Measurements from ENCODE around the gene FOXF1.
A peak's percentile ranks its signal among the peaks of the same experiment; 100 is the strongest.

FOXF1 gene

GRCh38 chr16:86563469-86564345, 53.4 kb downstream of the FOXF1 start:
- no peaks in the 10 kb centered on the region for H3K9me3 Mint-ChIP-seq
- peaks cover 66% of the 10 kb centered on the region for H3K27me3 Mint-ChIP-seq
- H3K4me3 Mint-ChIP-seq: no peak overlapping the region
- DNase-seq (peak; percentile 82 to 84), ATAC-seq (peak; percentile 79)
- peaks cover 23% of the 10 kb centered on the region for H3K4me1 Mint-ChIP-seq
- H3K27ac Mint-ChIP-seq: no peak overlapping the region

Data from stimulated activated naive CD8-positive, alpha-beta T cell treated with anti-CD3 and anti-CD28 coated beads, Interleukin-15, amount 100 ng/mL, for 72 hours (primary cell).